HG02798 (cell line): Measurements from ENCODE around the gene PKN2.
"Not testable (repeated sequence)": the region's sequence is repeated elsewhere in the genome, so short reads cannot be mapped to it uniquely, and the experiment has no call there.

Source experiments
- ATAC-seq: cut with Tn5 transposase; IDR thresholded peaks from one replicate; pipeline ENCODE4 v1.9.1; 2021; ENCODE audit warnings: mild to moderate bottlenecking; ENCODE audit not compliant: unreplicated experiment, poor library complexity

Gene PKN2

GRCh38 chr1:88779880-88780279, 95.8 kb downstream of the PKN2 start:
- ATAC-seq = no peak

DNA sequence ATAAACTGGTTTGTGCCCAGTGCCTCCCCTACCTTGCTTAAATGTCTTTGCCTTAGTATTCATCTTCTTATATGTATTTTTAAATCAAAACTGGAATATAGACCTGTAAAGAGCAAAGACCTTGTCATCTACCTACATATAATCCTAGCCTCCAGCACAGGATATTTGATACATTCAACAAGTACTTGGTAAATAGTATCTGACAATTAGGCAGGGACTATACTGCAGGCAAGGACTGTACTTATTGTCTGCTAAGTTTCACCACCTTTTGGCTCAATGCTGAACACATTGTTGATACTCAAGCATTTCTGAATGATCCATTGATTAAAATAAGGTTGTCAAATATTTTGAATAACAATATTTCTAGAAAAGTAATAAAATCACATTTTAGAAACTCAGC, 96.4 kb downstream of the PKN2 start:
- ATAC-seq = no peak

GRCh38 chr1:88783145-88783544, 99.1 kb downstream of the PKN2 start:
- ATAC-seq = no peak

GRCh38 chr1:88784551-88784950, 100.5 kb downstream of the PKN2 start:
- peak; percentile 88 for ATAC-seq

DNA sequence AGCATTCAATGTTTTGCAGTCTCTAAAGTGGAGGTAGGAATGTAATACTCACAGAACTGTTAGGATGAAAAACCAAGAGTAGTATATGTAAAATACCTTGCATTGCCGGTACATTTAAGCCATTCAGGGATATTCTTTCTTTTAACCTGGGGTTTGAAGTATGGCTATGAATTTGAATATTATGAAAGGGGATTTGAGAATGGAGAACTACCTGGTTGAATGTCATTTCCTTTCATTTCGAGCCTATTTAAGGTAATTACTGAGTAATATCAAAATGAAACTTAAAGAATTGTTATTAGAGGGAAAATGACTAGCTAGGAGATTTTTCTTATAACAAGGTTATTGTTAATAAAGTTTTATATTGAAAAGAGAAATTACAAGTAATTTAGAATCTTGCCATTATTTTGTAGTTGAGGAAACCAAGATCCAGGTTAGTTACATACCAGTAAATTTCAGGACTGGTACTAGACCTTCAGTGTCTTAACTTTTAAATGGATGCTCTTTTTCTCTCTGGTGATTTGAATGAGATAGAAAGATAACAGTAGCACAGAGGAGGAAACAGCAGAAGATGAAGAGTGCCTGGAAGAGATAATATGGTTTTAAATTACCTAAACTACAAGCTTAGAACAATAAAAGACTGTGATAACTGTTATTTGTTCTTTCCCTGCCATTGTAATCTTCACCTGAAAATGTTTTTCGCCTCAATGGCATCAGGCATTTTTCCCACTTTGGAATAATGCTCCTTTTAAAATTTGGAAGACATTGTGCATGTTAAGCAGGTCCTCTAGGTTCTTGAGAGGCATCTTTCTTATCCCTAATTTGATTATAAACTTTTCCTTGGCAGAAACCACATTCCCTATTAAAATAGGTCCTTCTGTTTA, 103.2 kb downstream of the PKN2 start:
- ATAC-seq = no peak

GRCh38 chr1:88791192-88791591, 107.1 kb downstream of the PKN2 start:
- ATAC-seq = no peak

DNA sequence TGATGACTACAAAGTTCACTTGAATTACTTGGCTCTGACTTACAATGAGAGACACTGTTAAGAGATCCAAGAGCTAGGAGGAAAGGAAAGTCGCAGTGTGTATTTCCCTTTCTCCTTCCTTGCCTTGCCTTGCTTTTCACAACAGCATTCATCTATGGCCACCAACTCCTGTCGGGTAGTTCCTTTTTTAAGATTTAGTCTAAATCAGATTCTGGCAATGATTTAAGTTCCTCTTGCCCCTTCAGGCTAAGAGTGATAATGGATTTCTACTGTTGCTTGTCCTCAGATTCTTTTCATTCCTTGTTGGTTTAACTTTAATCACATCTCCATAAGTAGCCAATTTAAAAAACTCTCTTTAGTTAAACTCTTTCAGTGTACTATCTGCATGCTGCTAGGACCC, 115.4 kb downstream of the PKN2 start:
- ATAC-seq = no peak

DNA sequence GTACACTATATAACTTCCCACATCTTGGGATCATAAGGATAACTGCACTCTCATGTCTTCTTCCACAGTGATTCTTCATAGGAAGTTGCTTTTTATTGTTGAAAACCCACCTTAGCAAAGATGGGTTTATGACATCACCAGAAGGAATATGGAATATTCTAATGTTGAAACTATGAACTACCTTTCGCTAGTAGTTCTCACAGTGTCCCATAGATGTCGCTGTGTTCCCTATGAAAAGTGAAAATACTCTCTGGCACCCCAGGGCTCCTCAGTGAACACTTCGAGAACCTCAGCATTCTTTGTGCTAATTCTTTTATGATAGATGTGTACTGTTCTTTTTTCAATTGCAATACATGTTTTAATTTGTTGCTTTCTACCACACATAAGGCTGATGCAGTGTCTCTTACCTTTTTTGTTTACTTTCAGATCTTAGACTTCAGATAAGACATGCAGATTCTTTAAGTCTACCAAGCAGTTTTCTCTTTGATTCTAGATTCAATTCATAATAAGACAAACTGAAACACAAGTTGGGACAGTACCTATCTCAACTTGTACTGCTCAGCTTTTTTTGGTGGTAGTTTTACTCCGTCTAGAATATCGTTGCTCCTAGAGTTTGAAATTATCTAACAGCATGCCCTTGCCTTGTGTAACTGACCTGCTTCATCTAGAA, 116.4 kb downstream of the PKN2 start:
- ATAC-seq = no peak

DNA sequence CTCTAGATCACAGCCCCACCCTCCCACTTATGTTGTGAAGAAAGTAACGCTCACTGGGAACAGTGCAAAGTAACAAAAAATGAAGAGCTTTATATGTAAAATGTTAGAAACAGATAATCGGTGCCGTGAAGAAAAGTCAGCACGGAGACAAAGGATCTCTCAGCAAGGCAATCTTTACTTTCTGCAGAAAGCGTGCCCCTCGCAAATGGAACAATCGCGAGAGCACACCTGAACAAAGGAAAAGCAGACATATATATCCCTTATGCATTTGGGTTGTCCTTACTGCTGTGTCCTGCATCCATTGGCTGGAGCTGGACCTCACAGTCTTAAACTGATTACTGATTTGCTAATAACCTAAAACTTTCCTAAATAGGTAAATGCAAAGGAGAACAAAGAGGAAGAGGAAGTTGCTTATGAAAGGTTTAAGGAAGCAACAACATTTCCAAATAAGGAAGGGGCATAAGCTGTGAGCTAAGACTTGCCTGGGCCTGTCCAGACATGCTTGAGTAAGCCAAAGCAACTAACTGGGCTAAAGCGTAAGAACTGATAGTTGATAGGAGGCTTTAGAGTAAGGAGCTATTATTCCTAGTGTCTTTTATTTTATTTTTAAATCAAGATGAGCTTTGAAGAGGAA, 117.6 kb downstream of the PKN2 start:
- ATAC-seq = no peak

DNA sequence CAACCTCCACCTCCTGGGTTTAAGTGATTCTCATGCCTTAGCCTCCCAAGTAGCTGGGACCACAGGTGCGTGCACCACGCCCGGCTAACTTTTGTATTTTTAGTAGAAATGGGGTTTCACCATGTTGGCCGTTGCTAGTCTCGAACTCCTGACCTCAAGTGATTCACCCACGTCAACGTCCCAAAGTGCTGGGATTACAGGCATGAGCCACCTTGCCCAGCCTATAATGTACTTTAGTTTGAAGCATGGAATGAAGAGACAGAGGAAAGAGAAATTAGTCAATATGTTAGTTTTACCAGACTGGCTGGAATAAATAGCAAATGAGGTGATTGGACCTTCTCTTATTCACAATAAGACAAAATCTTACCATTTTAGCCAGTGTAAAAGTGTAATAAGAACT, 118.3 kb downstream of the PKN2 start:
- ATAC-seq = no peak

DNA sequence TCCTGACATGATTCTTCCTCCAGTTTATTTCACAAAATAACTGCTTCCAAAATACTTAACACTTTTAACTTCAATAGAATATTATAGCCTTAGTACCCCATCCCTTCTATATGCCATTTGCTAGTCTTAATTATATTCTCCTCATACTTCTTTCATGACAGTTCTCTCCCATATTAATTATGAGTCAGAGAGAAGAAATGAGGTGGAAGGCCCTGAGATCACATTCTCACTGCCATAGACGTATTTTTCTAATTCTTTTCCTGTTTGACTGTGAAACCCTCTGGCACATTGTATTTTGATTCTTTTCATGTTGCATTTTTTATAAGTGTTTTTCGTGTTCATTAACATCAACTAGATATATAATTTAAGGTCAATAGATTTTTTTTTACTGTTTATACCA, 118.9 kb downstream of the PKN2 start:
- no peak for ATAC-seq

DNA sequence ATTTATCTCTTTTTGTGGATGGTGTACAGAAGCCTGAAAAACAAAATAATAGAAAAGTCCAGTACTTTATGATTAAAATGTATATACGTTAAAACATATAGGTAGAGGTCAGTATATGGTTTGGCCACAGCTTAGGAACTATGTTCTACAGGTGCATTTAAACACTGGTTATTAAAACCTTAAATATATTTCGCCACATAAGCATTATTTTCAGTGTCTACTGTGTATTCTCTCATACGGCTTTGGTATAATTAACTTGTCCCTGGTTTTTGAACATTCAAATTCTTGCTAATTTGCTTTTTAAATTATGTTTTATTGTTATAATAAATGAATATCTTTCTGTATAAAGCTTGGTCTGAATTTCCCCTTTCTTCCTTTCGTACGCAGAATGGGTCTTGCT, 119.4 kb downstream of the PKN2 start:
- ATAC-seq = no peak

GRCh38 chr1:88812366-88812765, 128.3 kb downstream of the PKN2 start:
- ATAC-seq = no peak

GRCh38 chr1:88813471-88813870, 129.4 kb downstream of the PKN2 start:
- no peak for ATAC-seq

DNA sequence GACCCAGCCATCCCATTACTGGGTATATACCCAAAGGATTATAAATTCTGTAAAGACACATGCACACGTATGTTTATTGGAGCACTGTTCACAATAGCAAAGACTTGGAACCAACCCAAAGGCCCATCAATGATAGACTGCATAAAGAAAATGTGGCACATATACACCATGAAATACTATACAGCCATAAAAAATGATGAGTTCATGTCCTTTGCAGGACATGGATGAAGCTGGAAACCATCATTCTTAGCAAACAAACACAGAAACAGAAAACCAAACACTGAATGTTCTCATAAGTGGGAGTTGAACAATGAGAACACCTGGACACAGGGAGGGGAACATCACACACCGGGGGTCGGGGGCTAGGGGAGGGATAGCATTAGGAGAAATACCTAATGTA, 135.6 kb downstream of the PKN2 start:
- not testable (repeated sequence) for ATAC-seq

DNA sequence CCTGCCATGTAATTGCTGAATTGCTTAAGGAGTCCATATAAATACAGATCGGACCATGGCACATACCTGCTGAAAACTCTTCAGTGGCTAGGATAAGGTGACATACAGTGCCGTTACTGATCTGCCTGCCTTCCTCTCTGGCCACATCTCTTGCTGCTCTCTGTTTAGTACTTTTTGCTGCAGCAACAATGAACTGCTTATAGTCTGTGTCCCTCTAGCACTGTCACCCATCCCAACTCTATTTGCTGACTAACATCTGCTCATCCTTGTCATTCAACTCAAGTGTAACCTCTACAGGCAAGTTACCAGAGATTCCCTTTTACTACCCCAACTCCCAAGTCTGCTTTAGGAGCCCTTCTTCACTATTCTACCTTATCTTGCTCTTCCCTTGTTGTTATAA, 141.6 kb downstream of the PKN2 start:
- no peak for ATAC-seq

GRCh38 chr1:88847643-88848042, 163.6 kb downstream of the PKN2 start:
- ATAC-seq = no peak

DNA sequence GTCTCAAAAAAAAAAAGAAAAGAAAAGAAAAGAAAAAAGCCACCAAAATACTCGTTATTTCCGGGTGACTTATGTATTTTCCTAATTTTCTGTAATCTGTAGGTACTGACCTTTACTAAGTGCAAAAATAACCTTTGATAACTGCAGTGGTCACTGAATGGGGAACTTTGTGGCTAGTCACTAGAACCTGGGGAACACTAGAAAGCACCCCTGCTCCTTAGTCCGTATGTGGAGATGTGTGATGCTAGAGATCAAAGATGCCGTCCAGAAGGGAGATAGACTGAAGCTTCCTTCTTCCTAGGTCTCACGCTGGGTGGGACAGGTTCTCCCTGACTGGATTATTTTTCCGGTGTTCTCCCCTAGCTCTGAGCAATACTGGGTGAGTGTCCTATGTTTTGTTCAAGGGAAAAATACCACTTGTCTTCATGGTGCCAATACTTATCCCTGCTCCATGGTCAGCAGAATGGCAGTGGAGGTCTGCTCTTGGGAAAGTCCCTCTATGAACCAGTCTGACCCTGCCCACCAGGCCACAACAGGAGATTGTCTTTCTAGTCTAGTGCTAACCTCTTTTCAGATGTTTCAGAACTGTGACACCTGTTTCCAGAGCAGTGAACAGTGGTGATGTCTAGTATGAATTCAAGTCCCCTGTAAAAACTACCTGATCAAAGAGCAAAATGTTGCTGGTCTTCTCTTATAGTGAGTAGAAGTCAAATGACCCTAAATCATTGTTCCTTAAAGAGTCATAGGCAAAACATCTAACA, 167.4 kb downstream of the PKN2 start:
- no peak for ATAC-seq

- no peak for ATAC-seq
These were observed 183.9 kb downstream of the PKN2 start for GRCh38 chr1:88867743-88868521.

GRCh38 chr1:88869644-88870043, 185.6 kb downstream of the PKN2 start:
- ATAC-seq = not testable (repeated sequence)
